ENCODE results near the gene GRAMD2B. TPM values are rescaled to one million over a fixed set of nuclear protein-coding genes. Genes with fewer than 3 reads are reported as not detected.

The GRAMD2B gene
- total and polyA plus RNA-seq, 2 of the 8 experiments (the other 6 are each of a cell fraction or from before 2014, with no cell fraction given): 6.4 to 9.4 TPM

DNA sequence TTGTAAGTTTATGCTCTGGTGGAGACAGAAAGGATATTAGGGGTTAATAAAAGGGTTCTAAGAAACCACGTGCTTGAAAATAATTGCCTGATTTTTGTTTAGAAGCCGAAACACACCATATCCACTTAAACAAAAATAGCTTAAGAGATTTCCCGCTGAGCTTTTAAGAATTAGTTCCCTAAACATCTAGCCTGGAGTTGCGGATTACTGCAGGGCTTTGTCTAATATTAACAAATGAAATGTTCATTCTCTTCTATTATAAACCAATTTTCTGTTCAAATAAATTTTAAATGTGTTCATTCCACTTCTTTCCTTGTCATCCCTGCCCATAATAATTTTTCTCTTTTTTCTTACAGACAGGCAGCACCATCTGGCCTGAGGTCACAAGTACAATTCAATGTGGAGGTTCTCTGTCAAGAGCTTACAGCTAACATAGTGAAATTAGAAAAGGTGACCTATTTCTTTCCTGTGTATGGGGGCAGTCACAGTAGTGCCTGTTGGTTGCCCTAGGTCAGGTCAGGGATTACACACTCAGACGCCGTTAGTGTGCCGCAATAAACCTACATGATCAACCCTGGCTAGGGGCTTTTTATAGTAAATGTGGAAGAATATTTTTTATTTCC lies 65.3 kb downstream of the GRAMD2B start (continued):
- TF ChIP-seq YY1 (IDR thresholded peaks at IDR 0.05; ENCODE audit: low read depth, low read length) (no peak), SUZ12 (IDR thresholded peaks at IDR 0.05; ENCODE audit: low read length) (no peak), BCL11A (IDR thresholded peaks at IDR 0.05; ENCODE audit: low read depth in 2 of 2, low read length in 2 of 2) (no peak), BACH1 (IDR thresholded peaks at IDR 0.05; ENCODE audit: low read length) (no peak), GTF2F1 (IDR thresholded peaks at IDR 0.05; ENCODE audit: borderline replicate concordance, low read depth, low read length) (no peak), EGR1 (IDR thresholded peaks at IDR 0.05; ENCODE audit: borderline replicate concordance, low read depth, low read length) (no peak), KDM5A (IDR thresholded peaks at IDR 0.05; ENCODE audit: low read length) (no peak), RBBP5 (IDR thresholded peaks at IDR 0.05; ENCODE audit: borderline replicate concordance, low read depth, low read length) (no peak), SIX5 (IDR thresholded peaks at IDR 0.05; ENCODE audit: low read depth, low read length) (no peak)

Measured in H1 (cell line).